Measurements from ENCODE around the gene TMEM151B. TPM values are rescaled to one million over a fixed set of nuclear protein-coding genes. Genes with fewer than 3 reads are reported as not detected.

Gene TMEM151B
- total and polyA plus RNA-seq, 10 of the 15 experiments (the other 5 are each of a cell fraction or from before 2014, with no cell fraction given), result 0.01 to 0.19 (median 0.05) TPM; not detected in 6

- no peak for TF ChIP-seq ZBTB33 (IDR thresholded peaks at IDR 0.05)
- TF ChIP-seq ETV6 (conservative IDR thresholded peaks at IDR 0.05 in 1 of 2, IDR thresholded peaks at IDR 0.05 in 1 of 2; ENCODE audit: borderline replicate concordance in 1 of 2, low read depth in 1 of 2), result peak in 1 of 2 experiments; percentile 80; a peak in 1 of 4 replicates
- no peak for TF ChIP-seq IRF3 (IDR thresholded peaks at IDR 0.05)
- TF ChIP-seq EED (IDR thresholded peaks at IDR 0.05; ENCODE audit: low read depth), result peak; percentile 51
- TF ChIP-seq CBFB (IDR thresholded peaks at IDR 0.05; ENCODE audit: low read depth), result no peak
- TF ChIP-seq PML (IDR thresholded peaks at IDR 0.05; ENCODE audit: low read length), result no peak
- TF ChIP-seq TARDBP (IDR thresholded peaks at IDR 0.05; ENCODE audit: borderline replicate concordance), result no peak
- no peak for TF ChIP-seq KDM1A (IDR thresholded peaks at IDR 0.05; ENCODE audit: borderline replicate concordance)
- TF ChIP-seq NR2F1 (conservative IDR thresholded peaks at IDR 0.05), result no peak
- TF ChIP-seq TBL1XR1 (IDR thresholded peaks at IDR 0.05; ENCODE audit: low read depth, low read length), result peak; percentile 9; the same call in 1 of the 2 replicates
Observed at GRCh38 chr6:44264154-44265006, 5.9 kb upstream of the TMEM151B start (continued).

All from GM12878 (cell line).